Neural progenitor cell (in vitro differentiated cells): ENCODE results near the gene GPATCH1. TPM values are rescaled to one million over a fixed set of nuclear protein-coding genes. Genes with fewer than 3 reads are reported as not detected.
"Not testable (repeated sequence)": the region's sequence is repeated elsewhere in the genome, so short reads cannot be mapped to it uniquely, and the experiment has no call there.

Source experiments
- DNase-seq: peaks from one replicate; pipeline ENCODE4 v3.0.0-alpha.2; 2016; ENCODE audit warnings: low spot score
- H2AFZ ChIP-seq: fragments of 200-600 bp; sonication (generic); replicated peaks from 2 replicates; pipeline ENCODE4 v1.6.1; 2016; ENCODE audit warnings: antibody characterized with exemption
- H3F3A ChIP-seq: fragments of 200-600 bp; sonication (generic); 2 replicates; pipeline ENCODE4 v1.6.1; 2016; ENCODE audit warnings: antibody characterized with exemption, low read depth
- H3K27ac ChIP-seq: fragments of 200-600 bp; sonication (generic); 2 replicates; pipeline ENCODE4 v1.5.1; 2016; ENCODE audit warnings: mild to moderate bottlenecking
- H3K27me3 ChIP-seq: fragments of 200-600 bp; sonication (generic); 2 replicates; pipeline ENCODE4 v1.6.1; 2016; ENCODE audit warnings: mild to moderate bottlenecking, moderate library complexity
- H3K36me3 ChIP-seq: fragments of 200-600 bp; sonication (generic); 2 replicates; pipeline ENCODE4 v1.5.1; 2016
- H3K4me1 ChIP-seq: fragments of 200-600 bp; sonication (generic); 2 replicates; pipeline ENCODE4 v1.6.1; 2016; ENCODE audit warnings: mixed run types
- H3K4me2 ChIP-seq: fragments of 200-600 bp; sonication (generic); 2 replicates; pipeline ENCODE4 v1.6.1; 2016
- H3K4me3 ChIP-seq: fragments of 200-600 bp; sonication (generic); 2 replicates; pipeline ENCODE4 v1.5.1; 2016
- H3K79me2 ChIP-seq: fragments of 200-600 bp; sonication (generic); 2 replicates; pipeline ENCODE4 v1.6.1; 2016; ENCODE audit warnings: low read depth
- H3K9ac ChIP-seq: fragments of 200-600 bp; sonication (generic); 2 replicates; pipeline ENCODE4 v1.6.1; 2016
- H3K9me3 ChIP-seq: fragments of 200-600 bp; sonication (generic); 2 replicates; pipeline ENCODE4 v1.5.1; 2016; ENCODE audit warnings: low read depth
- H4K20me1 ChIP-seq: fragments of 200-600 bp; sonication (generic); 2 replicates; pipeline ENCODE4 v1.6.1; 2016; ENCODE audit warnings: low read depth
- H3K27ac Mint-ChIP-seq: 3 replicates; pipeline ENCODE4 v1.8.0; 2021; ENCODE audit warnings: mixed read lengths
- H3K27me3 Mint-ChIP-seq: 2 replicates; pipeline ENCODE4 v1.8.0; 2022; ENCODE audit warnings: low read depth, mild to moderate bottlenecking, inconsistent platforms, moderate library complexity, mixed read lengths; ENCODE audit not compliant: insufficient read depth
- H3K36me3 Mint-ChIP-seq: 3 replicates; pipeline ENCODE4 v1.8.0; 2021; ENCODE audit warnings: mixed read lengths
- H3K4me1 Mint-ChIP-seq: 3 replicates; pipeline ENCODE4 v1.8.0; 2021; ENCODE audit warnings: mixed read lengths
- H3K4me3 Mint-ChIP-seq: 3 replicates; pipeline ENCODE4 v1.8.0; 2021; ENCODE audit warnings: mild to moderate bottlenecking, moderate library complexity, mixed read lengths
- H3K9me3 Mint-ChIP-seq: 3 replicates; pipeline ENCODE4 v1.8.0; 2020; ENCODE audit warnings: mixed read lengths
- EZH2 ChIP-seq: fragments of 200-600 bp; sonication (generic); IDR thresholded peaks from 2 replicates; pipeline ENCODE4 v1.6.1; 2017; ENCODE audit warnings: antibody characterized with exemption, mild to moderate bottlenecking, moderate library complexity
- EZH2phosphoT487 ChIP-seq: fragments of 200-600 bp; sonication (generic); IDR thresholded peaks from 2 replicates; pipeline ENCODE4 v1.6.1; 2017; ENCODE audit warnings: antibody characterized with exemption
- total RNA-seq: library from RNA; depleted of rRNA; stranded (reverse); fragments of >200 nt; gene quantifications from 2 replicates; pipeline ENCODE4 v1.2.3, GENCODE V29; 2015; ENCODE audit warnings: low replicate concordance
- TF ChIP-seq, protein P1 (sequence below): fragments of 200-600 bp; sonication (generic); IDR thresholded peaks from 2 replicates; pipeline ENCODE4 v1.5.1; 2017; ENCODE audit warnings: antibody characterized with exemption, mild to moderate bottlenecking

Gene GPATCH1
- total RNA-seq, 1 donor from 2014 or later, result 7.0 TPM

DNA sequence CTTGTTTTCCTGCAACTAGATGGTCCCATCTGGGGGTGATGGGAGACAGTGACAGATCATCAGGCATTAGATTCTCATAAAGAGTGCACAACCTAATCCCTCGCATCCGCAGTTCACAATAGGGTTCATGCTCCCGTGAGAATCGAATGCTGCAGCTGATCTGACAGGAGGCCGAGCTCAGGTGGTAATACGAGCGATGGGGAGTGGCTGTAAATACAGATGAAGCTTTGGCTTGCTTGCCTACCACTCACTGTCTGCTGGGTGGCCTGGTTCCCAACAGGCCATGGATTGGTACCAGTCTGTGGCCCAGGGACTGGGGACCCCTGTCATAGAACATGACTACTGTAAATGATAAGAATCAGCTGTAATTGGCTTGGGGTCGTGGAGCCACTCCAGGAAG, 78.9 kb downstream of the GPATCH1 start:
- Histone ChIP-seq H3K9me3 (no peaks in the 10 kb centered on the region), H3K9ac (no peak overlapping the region), H3K4me1 (no peaks in the 10 kb centered on the region), H3K27ac (no peak overlapping the region), H3K4me3 (no peak overlapping the region), H3K27me3 (no peaks in the 10 kb centered on the region), H2AFZ (no peak overlapping the region), H3K79me2 (no peaks in the 10 kb centered on the region), H3K36me3 (no peaks in the 10 kb centered on the region), H3K4me2 (no peak overlapping the region), H4K20me1 (no peaks in the 10 kb centered on the region), H3F3A (no peaks in the 10 kb centered on the region)
- Mint-ChIP-seq H3K4me1 (no peaks in the 10 kb centered on the region), H3K9me3 (peaks cover 3% of the 10 kb centered on the region), H3K4me3 (no peak overlapping the region), H3K27ac (no peak overlapping the region), H3K27me3 (peaks cover 5% of the 10 kb centered on the region), H3K36me3 (peaks cover 2% of the 10 kb centered on the region)
- TF ChIP-seq EZH2, result no peak
- DNase-seq, result no peak

DNA sequence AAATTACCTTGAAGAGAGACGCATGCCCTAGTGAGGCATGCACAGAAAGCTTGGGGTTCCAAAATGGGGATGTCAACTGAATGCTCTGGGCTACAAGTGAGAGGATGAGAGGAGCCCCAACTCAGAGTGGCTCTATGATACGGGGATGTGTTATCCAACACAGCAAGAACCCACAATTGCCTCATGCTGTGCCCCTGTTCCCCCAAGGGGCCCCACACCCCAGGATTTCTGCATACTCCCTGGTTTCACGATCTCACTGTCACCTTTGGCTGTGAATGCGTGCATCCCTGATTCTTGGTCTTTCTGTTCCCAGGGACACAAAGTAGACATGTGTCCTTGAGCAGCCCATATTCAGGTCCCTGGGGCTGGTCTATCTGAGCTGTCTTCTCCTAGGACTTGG, 80.2 kb downstream of the GPATCH1 start:
- no peak overlapping the region for H3K9ac ChIP-seq
- no peaks in the 10 kb centered on the region for H3K36me3 ChIP-seq
- DNase-seq, result no peak
- peaks cover 3% of the 10 kb centered on the region for H3K9me3 Mint-ChIP-seq
- H3K27me3 Mint-ChIP-seq, result peaks cover 5% of the 10 kb centered on the region
- no peak overlapping the region for H3K27ac ChIP-seq
- no peak overlapping the region for H3K4me2 ChIP-seq
- no peaks in the 10 kb centered on the region for H3K4me1 Mint-ChIP-seq
- H3F3A ChIP-seq, result no peaks in the 10 kb centered on the region
- peaks cover 2% of the 10 kb centered on the region for H3K36me3 Mint-ChIP-seq
- H3K27ac Mint-ChIP-seq, result no peak overlapping the region
- no peaks in the 10 kb centered on the region for H3K27me3 ChIP-seq
- no peak overlapping the region for H3K4me3 ChIP-seq
- H2AFZ ChIP-seq, result no peak overlapping the region
- no peaks in the 10 kb centered on the region for H4K20me1 ChIP-seq
- TF ChIP-seq, protein P1, sequence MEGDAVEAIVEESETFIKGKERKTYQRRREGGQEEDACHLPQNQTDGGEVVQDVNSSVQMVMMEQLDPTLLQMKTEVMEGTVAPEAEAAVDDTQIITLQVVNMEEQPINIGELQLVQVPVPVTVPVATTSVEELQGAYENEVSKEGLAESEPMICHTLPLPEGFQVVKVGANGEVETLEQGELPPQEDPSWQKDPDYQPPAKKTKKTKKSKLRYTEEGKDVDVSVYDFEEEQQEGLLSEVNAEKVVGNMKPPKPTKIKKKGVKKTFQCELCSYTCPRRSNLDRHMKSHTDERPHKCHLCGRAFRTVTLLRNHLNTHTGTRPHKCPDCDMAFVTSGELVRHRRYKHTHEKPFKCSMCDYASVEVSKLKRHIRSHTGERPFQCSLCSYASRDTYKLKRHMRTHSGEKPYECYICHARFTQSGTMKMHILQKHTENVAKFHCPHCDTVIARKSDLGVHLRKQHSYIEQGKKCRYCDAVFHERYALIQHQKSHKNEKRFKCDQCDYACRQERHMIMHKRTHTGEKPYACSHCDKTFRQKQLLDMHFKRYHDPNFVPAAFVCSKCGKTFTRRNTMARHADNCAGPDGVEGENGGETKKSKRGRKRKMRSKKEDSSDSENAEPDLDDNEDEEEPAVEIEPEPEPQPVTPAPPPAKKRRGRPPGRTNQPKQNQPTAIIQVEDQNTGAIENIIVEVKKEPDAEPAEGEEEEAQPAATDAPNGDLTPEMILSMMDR, result no peak
- TF ChIP-seq EZH2 (no peak), EZH2phosphoT487 (no peak)
- no peak overlapping the region for H3K4me3 Mint-ChIP-seq
- no peaks in the 10 kb centered on the region for H3K4me1 ChIP-seq
- no peaks in the 10 kb centered on the region for H3K79me2 ChIP-seq
- no peaks in the 10 kb centered on the region for H3K9me3 ChIP-seq

DNA sequence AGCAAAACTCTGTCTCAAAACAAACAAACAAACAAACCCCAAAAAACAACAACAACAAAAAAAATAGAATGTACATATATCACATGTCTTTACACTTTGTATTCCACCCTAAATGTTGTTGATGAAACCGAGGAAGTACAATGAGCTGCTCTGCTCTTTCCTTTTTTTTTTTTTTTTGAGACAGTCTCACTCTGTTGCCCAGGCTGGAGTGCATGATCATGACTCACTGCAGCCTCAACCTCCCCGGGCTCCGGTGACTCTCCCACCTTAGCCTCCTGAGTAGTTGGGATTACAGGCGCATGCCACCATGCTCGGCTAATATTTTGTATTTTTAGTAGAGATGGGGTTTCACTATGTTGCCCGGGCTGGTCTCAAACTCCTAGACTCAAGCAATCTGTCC, 82.5 kb downstream of the GPATCH1 start:
- no peak overlapping the region for H2AFZ ChIP-seq
- no peak overlapping the region for H3K4me3 ChIP-seq
- H3K4me1 ChIP-seq, result no peaks in the 10 kb centered on the region
- Mint-ChIP-seq H3K4me3 (no peak overlapping the region), H3K27me3 (peaks cover 4% of the 10 kb centered on the region), H3K36me3 (peaks cover 2% of the 10 kb centered on the region), H3K4me1 (no peaks in the 10 kb centered on the region), H3K9me3 (peaks cover 16% of the 10 kb centered on the region), H3K27ac (no peak overlapping the region)
- no peak overlapping the region for H3K4me2 ChIP-seq
- H3K36me3 ChIP-seq, result no peaks in the 10 kb centered on the region
- H3K9ac ChIP-seq, result no peak overlapping the region
- H3K27ac ChIP-seq, result no peak overlapping the region
- no peak for TF ChIP-seq EZH2
- TF ChIP-seq, protein P1, result no peak
- no peak for TF ChIP-seq EZH2phosphoT487
- H4K20me1 ChIP-seq, result no peaks in the 10 kb centered on the region
- H3F3A ChIP-seq, result no peaks in the 10 kb centered on the region
- no peaks in the 10 kb centered on the region for H3K9me3 ChIP-seq
- DNase-seq, result no peak
- no peaks in the 10 kb centered on the region for H3K79me2 ChIP-seq
- H3K27me3 ChIP-seq, result no peaks in the 10 kb centered on the region

DNA sequence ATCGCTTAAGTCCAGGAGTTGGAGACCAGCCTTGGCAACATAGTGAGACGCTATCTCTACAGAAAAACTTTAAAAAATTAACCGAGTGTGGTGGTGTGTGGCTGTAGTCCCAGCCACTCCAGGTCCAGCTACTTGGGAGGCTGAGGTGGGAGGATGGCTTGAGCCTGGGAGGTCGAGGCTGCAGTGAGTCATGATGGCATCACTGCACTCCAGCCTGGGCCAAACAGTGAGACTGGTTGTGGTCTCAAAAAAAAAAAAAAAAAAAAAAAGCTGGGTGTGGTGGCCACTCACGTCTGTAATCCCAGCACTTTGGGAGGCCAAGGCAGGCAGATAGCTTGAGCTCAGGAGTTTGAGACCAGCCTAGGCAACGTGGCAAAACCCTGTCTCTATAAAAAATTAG, 85.1 kb downstream of the GPATCH1 start:
- H3K27me3 ChIP-seq, H3K27ac Mint-ChIP-seq, H2AFZ ChIP-seq, H3K9me3 ChIP-seq, H3K4me3 Mint-ChIP-seq, H3K4me1 ChIP-seq, H3F3A ChIP-seq, H3K9ac ChIP-seq, H4K20me1 ChIP-seq, H3K4me3 ChIP-seq, H3K27ac ChIP-seq, H3K27me3 Mint-ChIP-seq, H3K36me3 Mint-ChIP-seq, H3K79me2 ChIP-seq, H3K36me3 ChIP-seq, DNase-seq, H3K4me1 Mint-ChIP-seq, H3K4me2 ChIP-seq: not testable (repeated sequence)
- H3K9me3 Mint-ChIP-seq, result peaks cover 24% of the 10 kb centered on the region
